IMR-90 (cell line): Measurements from ENCODE around the gene AUH. TPM values are rescaled to one million over a fixed set of nuclear protein-coding genes. Genes with fewer than 3 reads are reported as not detected.

ENCODE experiments used
- BHLHE40 ChIP-seq: fragments of 150-350 bp; IDR thresholded peaks from 2 replicates; pipeline ENCODE4 v1.6.1; 2016; ENCODE audit warnings: mild to moderate bottlenecking, low read depth, low read length
- NFE2L2 ChIP-seq: fragments of 150-350 bp; IDR thresholded peaks from 2 replicates; pipeline ENCODE4 v1.6.1; 2016; ENCODE audit warnings: low read depth, mild to moderate bottlenecking, low read length
- polyA plus RNA-seq, 3 experiments: library from polyadenylated mRNA; depleted of rRNA; stranded (reverse); fragments of >200 nt; gene quantifications; 2 replicates each; pipeline ENCODE4 v1.2.3, GENCODE V29; 2012; ENCODE audit warnings: low replicate concordance in 1 of 3
- total RNA-seq: library from RNA; depleted of rRNA; stranded (reverse); fragments of >200 nt; gene quantifications from 2 replicates; pipeline ENCODE4 v1.2.3, GENCODE V29; 2012
- TF ChIP-seq, protein P1 (sequence below): fragments of 150-350 bp; IDR thresholded peaks from 2 replicates; pipeline ENCODE4 v1.6.1; 2017; ENCODE audit warnings: mild to moderate bottlenecking, antibody characterized with exemption, low read length, low read depth

AUH gene
- total and polyA plus RNA-seq, 2 of the 4 experiments (the other 2 are of a cell fraction): 5.9 to 8.1 TPM

- TF ChIP-seq, protein P1, sequence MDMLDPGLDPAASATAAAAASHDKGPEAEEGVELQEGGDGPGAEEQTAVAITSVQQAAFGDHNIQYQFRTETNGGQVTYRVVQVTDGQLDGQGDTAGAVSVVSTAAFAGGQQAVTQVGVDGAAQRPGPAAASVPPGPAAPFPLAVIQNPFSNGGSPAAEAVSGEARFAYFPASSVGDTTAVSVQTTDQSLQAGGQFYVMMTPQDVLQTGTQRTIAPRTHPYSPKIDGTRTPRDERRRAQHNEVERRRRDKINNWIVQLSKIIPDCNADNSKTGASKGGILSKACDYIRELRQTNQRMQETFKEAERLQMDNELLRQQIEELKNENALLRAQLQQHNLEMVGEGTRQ: no peak
- TF ChIP-seq NFE2L2 (no peak), BHLHE40 (peak; percentile 32; the same call in 1 of the 2 replicates)
Observed at GRCh38 chr9:91395553-91396471, 34.1 kb upstream of the AUH start (continued).
